ENCODE data around the gene AP1B1. TPM values are rescaled to one million over a fixed set of nuclear protein-coding genes. Genes with fewer than 3 reads are reported as not detected.

AP1B1 gene
- total and polyA plus RNA-seq, 7 donors: 33.1 to 83.2 (median 43.6) TPM

- H3K4me3 ChIP-seq: no peak overlapping the region
- no peak overlapping the region for H3K27ac ChIP-seq
- WGBS, 2 donors: 92% methylated on average over 14 of the region's 14 CpGs
- no peak for DNase-seq
- intact Hi-C loops (cut with DNase I): no loop called here
- H3K4me1 ChIP-seq: no peaks in the 10 kb centered on the region
- H3K36me3 ChIP-seq: peaks cover 18 to 98% (median 68%) of the 10 kb centered on the region in 4 donors
- H3K9me3 ChIP-seq: no peaks in the 10 kb centered on the region
- TF ChIP-seq EP300 (IDR thresholded peaks at IDR 0.05): no peak
- TF ChIP-seq POLR2A (IDR thresholded peaks at IDR 0.05): no peak
- no peak for TF ChIP-seq POLR2AphosphoS5 (IDR thresholded peaks at IDR 0.05)
- no peak for TF ChIP-seq CTCF (IDR thresholded peaks at IDR 0.05)
- H3K27me3 ChIP-seq: no peaks in the 10 kb centered on the region
Observed at GRCh38 chr22:29336751-29337490, 51.4 kb downstream of the AP1B1 start.

- WGBS, 2 donors: 95 to 96% methylated on average over 11 of the region's 11 CpGs
Observed at GRCh38 chr22:29335656-29336055, 52.7 kb downstream of the AP1B1 start.

GRCh38 chr22:29334696-29335344 lies 53.5 kb downstream of the AP1B1 start:
- no peak overlapping the region for H3K4me3 ChIP-seq
- intact Hi-C loops (cut with DNase I): no loop called here
- 85 to 92% methylated on average over 12 of the region's 12 CpGs for WGBS, 2 donors
- peaks cover 0 to 12% (median 0%) of the 10 kb centered on the region in 4 donors for H3K4me1 ChIP-seq
- H3K27ac ChIP-seq: no peak overlapping the region
- H3K9me3 ChIP-seq: no peaks in the 10 kb centered on the region
- TF ChIP-seq CTCF (IDR thresholded peaks at IDR 0.05) (no peak), POLR2A (IDR thresholded peaks at IDR 0.05) (no peak), POLR2AphosphoS5 (IDR thresholded peaks at IDR 0.05) (no peak), EP300 (IDR thresholded peaks at IDR 0.05) (no peak)
- DNase-seq: no peak
- no peaks in the 10 kb centered on the region for H3K27me3 ChIP-seq
- peaks cover 0 to 96% (median 57%) of the 10 kb centered on the region in 4 donors for H3K36me3 ChIP-seq

More at GRCh38 chr22:29335656-29336055, 52.7 kb downstream of the AP1B1 start:
- H3K27me3 ChIP-seq: no peaks in the 10 kb centered on the region
- no peak overlapping the region for H3K4me3 ChIP-seq
- H3K27ac ChIP-seq: no peak overlapping the region
- no peak for DNase-seq
- no peak for TF ChIP-seq POLR2AphosphoS5 (IDR thresholded peaks at IDR 0.05)
- no peak for TF ChIP-seq EP300 (IDR thresholded peaks at IDR 0.05)
- TF ChIP-seq POLR2A (IDR thresholded peaks at IDR 0.05): no peak
- TF ChIP-seq CTCF (IDR thresholded peaks at IDR 0.05): no peak
- H3K9me3 ChIP-seq: no peaks in the 10 kb centered on the region
- intact Hi-C loops (cut with DNase I): no loop called here
- H3K4me1 ChIP-seq: peaks cover 0 to 8% (median 0%) of the 10 kb centered on the region in 4 donors
- H3K36me3 ChIP-seq: peaks cover 5 to 96% (median 62%) of the 10 kb centered on the region in 4 donors

- Histone ChIP-seq H3K27ac (no peak overlapping the region), H3K9me3 (no peaks in the 10 kb centered on the region), H3K36me3 (peaks cover 0 to 96% (median 54%) of the 10 kb centered on the region in 4 donors), H3K27me3 (no peaks in the 10 kb centered on the region), H3K4me1 (peaks cover 0 to 12% (median 0%) of the 10 kb centered on the region in 4 donors), H3K4me3 (no peak overlapping the region)
- 96 to 97% methylated on average over 7 of the region's 7 CpGs for WGBS, 2 donors
- intact Hi-C loops (cut with DNase I): no loop called here
- DNase-seq: no peak
- no peak for TF ChIP-seq POLR2A (IDR thresholded peaks at IDR 0.05)
- TF ChIP-seq POLR2AphosphoS5 (IDR thresholded peaks at IDR 0.05): no peak
- no peak for TF ChIP-seq CTCF (IDR thresholded peaks at IDR 0.05)
- TF ChIP-seq EP300 (IDR thresholded peaks at IDR 0.05): no peak
Observed at GRCh38 chr22:29334148-29334547, 54.2 kb downstream of the AP1B1 start.
